Caco-2 (cell line): ENCODE data around the gene SKIC8. TPM values are rescaled to one million over a fixed set of nuclear protein-coding genes. Genes with fewer than 3 reads are reported as not detected.

ENCODE experiments used
- BruUV-seq: library from RNA; stranded (reverse); fragments of 400-500 nt; replicated peaks from 2 replicates; lab custom pipeline; 2021; lab: Mats Ljungman, UMichigan
- CTCF ChIA-PET: fragments of 300-600 bp; sonication (Branson Sonifier 250); formaldehyde crosslinking; loops from one replicate; lab custom pipeline; 2022; ENCODE audit warnings: antibody characterized with exemption; lab: Charles Lee
- POLR2A ChIA-PET: fragments of 300-600 bp; sonication (Branson Sonifier 250); formaldehyde crosslinking; loops from one replicate; lab custom pipeline; 2022; ENCODE audit warnings: antibody characterized with exemption; lab: Charles Lee
- DNase-seq, 2 experiments: peaks; one replicate each; pipeline versions ENCODE4 v3.0.0 to v3.0.0-alpha.2; 2020 to 2022
- H3K27me3 ChIP-seq: replicated peaks from 2 replicates; pipeline ENCODE4 v1.6.0; 2011; ENCODE audit warnings: low read length; ENCODE audit not compliant: control insufficient read depth, insufficient read depth
- H3K36me3 ChIP-seq: 2 replicates; pipeline ENCODE4 v1.5.1; 2011; ENCODE audit warnings: low read length; ENCODE audit not compliant: control insufficient read depth, insufficient read depth
- H3K4me1 ChIP-seq: fragments of 250-450 bp; sonication (Bioruptor Pico); 2 replicates; pipeline ENCODE4 v1.5.1; 2020; ENCODE audit warnings: mild to moderate bottlenecking
- H3K4me3 ChIP-seq: 2 replicates; pipeline ENCODE4 v1.5.1; 2011; ENCODE audit warnings: low read depth, mild to moderate bottlenecking, control low read depth, low read length
- H3K9me3 ChIP-seq: fragments of 250-450 bp; sonication (Bioruptor Pico); 2 replicates; pipeline ENCODE4 v1.5.1; 2020; ENCODE audit warnings: mild to moderate bottlenecking, moderate library complexity
- H3K27ac Mint-ChIP-seq: one replicate; pipeline ENCODE4 v1.8.0; 2022; ENCODE audit warnings: mixed read lengths; ENCODE audit not compliant: unreplicated experiment
- H3K27me3 Mint-ChIP-seq: one replicate; pipeline ENCODE4 v1.8.0; 2022; ENCODE audit warnings: mixed read lengths; ENCODE audit not compliant: insufficient read depth, unreplicated experiment
- H3K36me3 Mint-ChIP-seq: one replicate; pipeline ENCODE4 v1.8.0; 2022; ENCODE audit warnings: mild to moderate bottlenecking, mixed read lengths; ENCODE audit not compliant: insufficient read depth, unreplicated experiment
- H3K4me1 Mint-ChIP-seq: one replicate; pipeline ENCODE4 v1.8.0; 2022; ENCODE audit warnings: low read depth, mixed read lengths; ENCODE audit not compliant: unreplicated experiment
- H3K4me3 Mint-ChIP-seq: one replicate; pipeline ENCODE4 v1.8.0; 2022; ENCODE audit warnings: mild to moderate bottlenecking, moderate library complexity, mixed read lengths; ENCODE audit not compliant: unreplicated experiment
- H3K9me3 Mint-ChIP-seq: one replicate; pipeline ENCODE4 v1.8.0; 2022; ENCODE audit warnings: mixed read lengths; ENCODE audit not compliant: unreplicated experiment
- CTCF ChIP-seq, 2 experiments: fragments of 200-600 bp in 1 of 2; IDR thresholded peaks; 1 replicate in 1 of 2; 2 replicates in 1 of 2; pipeline versions ENCODE4 v1.5.1 to v1.8.0; 2011 to 2022; ENCODE audit warnings: antibody characterized with exemption in 1 of 2, control low read depth in 1 of 2, inconsistent platforms in 1 of 2, low read depth in 1 of 2, low read length in 1 of 2, mild to moderate bottlenecking in 1 of 2, moderate library complexity in 1 of 2; ENCODE audit not compliant: insufficient read depth in 1 of 2, severe bottlenecking in 1 of 2, unreplicated experiment in 1 of 2
- intact Hi-C: fragments of 100-400 bp; cut with micrococcal nuclease; formaldehyde crosslinking; loops from one replicate; pipeline ENCODE4 v1.10.0; 2022; ENCODE audit not compliant: unreplicated experiment
- total RNA-seq: library from RNA; stranded (reverse); gene quantifications from 2 replicates; pipeline ENCODE4 v1.2.3, GENCODE V29; 2022

SKIC8 gene
- total RNA-seq, 1 experiment from 2014 or later = 45.7 TPM

GRCh38 chr15:78302579-78303312 is 3.3 kb upstream of the SKIC8 start:
- 0 out of 2 replicates have a peak, but pooled peaks cover 4% of the 10 kb centered on the region for H3K4me1 ChIP-seq
- BruUV-seq = no TSS peak
- no peak overlapping the region for H3K27ac Mint-ChIP-seq
- intact Hi-C loops = no loop called here
- POLR2A ChIA-PET = no interaction called here
- no peaks in the 10 kb centered on the region for H3K9me3 Mint-ChIP-seq
- H3K36me3 Mint-ChIP-seq = peaks cover 7% of the 10 kb centered on the region
- H3K27me3 Mint-ChIP-seq = no peaks in the 10 kb centered on the region
- no peaks in the 10 kb centered on the region for H3K9me3 ChIP-seq
- TF ChIP-seq CTCF (IDR thresholded peaks at IDR 0.05; ENCODE audit: insufficient read depth in 1 of 2, low read depth in 1 of 2, low read length in 1 of 2, severe bottlenecking in 1 of 2, unreplicated experiment in 1 of 2) = no peak
- H3K4me1 Mint-ChIP-seq = no peaks in the 10 kb centered on the region
- H3K27me3 ChIP-seq = no peaks in the 10 kb centered on the region
- CTCF ChIA-PET = no interaction called here
- H3K36me3 ChIP-seq = no peaks in the 10 kb centered on the region
- no peak for DNase-seq
- H3K4me3 Mint-ChIP-seq = no peak overlapping the region
- H3K4me3 ChIP-seq = no peak overlapping the region

GRCh38 chr15:78301828-78302227 is 2.4 kb upstream of the SKIC8 start:
- H3K27ac Mint-ChIP-seq = no peak overlapping the region
- TF ChIP-seq CTCF (IDR thresholded peaks at IDR 0.05; ENCODE audit: insufficient read depth in 1 of 2, low read depth in 1 of 2, low read length in 1 of 2, severe bottlenecking in 1 of 2, unreplicated experiment in 1 of 2) = no peak
- CTCF ChIA-PET = no interaction called here
- no peaks in the 10 kb centered on the region for H3K4me1 Mint-ChIP-seq
- H3K4me3 Mint-ChIP-seq = no peak overlapping the region
- 0 out of 2 replicates have a peak, but pooled peaks cover 4% of the 10 kb centered on the region for H3K4me1 ChIP-seq
- H3K36me3 Mint-ChIP-seq = peaks cover 7% of the 10 kb centered on the region
- BruUV-seq = no TSS peak
- no peak for DNase-seq
- no peaks in the 10 kb centered on the region for H3K9me3 ChIP-seq
- H3K4me3 ChIP-seq = no peak overlapping the region
- H3K9me3 Mint-ChIP-seq = no peaks in the 10 kb centered on the region
- no peaks in the 10 kb centered on the region for H3K27me3 Mint-ChIP-seq
- POLR2A ChIA-PET = no interaction called here
- intact Hi-C loops = no loop called here
- H3K36me3 ChIP-seq = no peaks in the 10 kb centered on the region
- H3K27me3 ChIP-seq = no peaks in the 10 kb centered on the region

- no peaks in the 10 kb centered on the region for H3K36me3 ChIP-seq
- H3K27me3 ChIP-seq = no peaks in the 10 kb centered on the region
- no peaks in the 10 kb centered on the region for H3K4me1 Mint-ChIP-seq
- no peaks in the 10 kb centered on the region for H3K9me3 ChIP-seq
- H3K27ac Mint-ChIP-seq = no peak overlapping the region
- no peak for DNase-seq
- no TSS peak for BruUV-seq
- peak overlapping the region; percentile 8 for H3K4me3 Mint-ChIP-seq
- intact Hi-C loops = no loop called here
- ChIA-PET CTCF (interaction anchor here (0.8 kb wide), 1 partner anchor 122 kb away, joined by 3 read pairs; no protein-coding TSS in a partner anchor), POLR2A (no interaction called here)
- no peak overlapping the region for H3K4me3 ChIP-seq
- H3K9me3 Mint-ChIP-seq = no peaks in the 10 kb centered on the region
- no peak for TF ChIP-seq CTCF (IDR thresholded peaks at IDR 0.05; ENCODE audit: insufficient read depth in 1 of 2, low read depth in 1 of 2, low read length in 1 of 2, severe bottlenecking in 1 of 2, unreplicated experiment in 1 of 2)
- no peaks in the 10 kb centered on the region for H3K27me3 Mint-ChIP-seq
- H3K4me1 ChIP-seq = 0 out of 2 replicates have a peak, but pooled peaks cover 4% of the 10 kb centered on the region
- H3K36me3 Mint-ChIP-seq = peaks cover 7% of the 10 kb centered on the region
Measured at GRCh38 chr15:78301326-78301725, 1.9 kb upstream of the SKIC8 start.
